ENCODE measurements around the gene RPL13.

- TF ChIP-seq SP1 (IDR thresholded peaks at IDR 0.05; ENCODE audit: low read depth, low read length): no peak
- TF ChIP-seq CREB1 (IDR thresholded peaks at IDR 0.05): no peak
- TF ChIP-seq CTCF (IDR thresholded peaks at IDR 0.05; ENCODE audit: control extremely low read depth in 1 of 3, insufficient read depth in 1 of 3, low read depth in 1 of 3, low read length in 3 of 3): no peak
- TF ChIP-seq POLR2A (IDR thresholded peaks at IDR 0.05; ENCODE audit: control extremely low read depth in 1 of 2, low read depth in 2 of 2, low read length in 2 of 2): no peak
- TF ChIP-seq EP300 (IDR thresholded peaks at IDR 0.05; ENCODE audit: borderline replicate concordance in 1 of 2, low read depth in 2 of 2, low read length in 2 of 2): no peak
- TF ChIP-seq BACH1 (IDR thresholded peaks at IDR 0.05; ENCODE audit: low read length): no peak
- no peak for TF ChIP-seq CHD2 (IDR thresholded peaks at IDR 0.05; ENCODE audit: low read length)
- TF ChIP-seq MAFK (IDR thresholded peaks at IDR 0.05; ENCODE audit: low read depth, low read length): no peak
- peak; percentile 55; the same call in 1 of the 2 replicates for TF ChIP-seq POLR2AphosphoS5 (IDR thresholded peaks at IDR 0.05; ENCODE audit: low read depth, low read length)
- no peak for TF ChIP-seq ATF2 (IDR thresholded peaks at IDR 0.05; ENCODE audit: low read length)
- no peak for TF ChIP-seq HDAC2 (IDR thresholded peaks at IDR 0.05; ENCODE audit: borderline replicate concordance in 1 of 2, low read depth in 2 of 2, low read length in 2 of 2)
- TF ChIP-seq RNF2 (IDR thresholded peaks at IDR 0.05; ENCODE audit: borderline replicate concordance, low read depth, low read length, missing control alignments, poor library complexity, severe bottlenecking): no peak
- no peak for TF ChIP-seq BRCA1 (IDR thresholded peaks at IDR 0.05; ENCODE audit: low read depth, low read length)
Observed at GRCh38 chr16:89561884-89562599, 1.6 kb downstream of the RPL13 start.

Measured in H1 (cell line).